Camera-type eye (tissue), 1 donor: ENCODE measurements around the gene OR14I1. TPM values are rescaled to one million over a fixed set of nuclear protein-coding genes. Genes with fewer than 3 reads are reported as not detected.

Experiments
- total RNA-seq: library from RNA; depleted of rRNA; stranded (reverse); fragments of >200 nt; gene quantifications from one replicate; pipeline ENCODE4 v1.2.3, GENCODE V29; 2014

Gene OR14I1
- not detected for total RNA-seq

DNA sequence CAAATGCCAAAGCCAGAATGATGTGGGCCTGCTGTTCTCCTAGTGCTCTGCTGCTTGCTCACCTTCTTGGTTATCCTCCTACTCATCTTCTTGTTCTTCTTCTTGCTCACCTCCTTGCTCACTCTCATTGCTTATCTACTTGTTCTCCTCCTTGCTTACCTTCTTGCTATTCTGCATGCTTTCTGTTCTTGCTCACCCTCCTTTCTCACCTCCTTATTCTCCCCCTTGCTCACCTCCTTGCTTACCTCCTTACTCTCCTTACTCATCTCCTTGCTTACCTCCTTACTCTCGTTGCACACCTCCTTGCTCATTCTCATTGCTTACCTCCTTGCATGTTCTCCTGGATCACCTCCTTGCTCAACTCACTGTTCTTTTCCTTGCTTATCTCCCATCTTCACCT lies at the start of gene OR14I1:
Gene OR14I1 (minus strand): TSS at position 53 of the 400 bp plus-strand sequence.

DNA sequence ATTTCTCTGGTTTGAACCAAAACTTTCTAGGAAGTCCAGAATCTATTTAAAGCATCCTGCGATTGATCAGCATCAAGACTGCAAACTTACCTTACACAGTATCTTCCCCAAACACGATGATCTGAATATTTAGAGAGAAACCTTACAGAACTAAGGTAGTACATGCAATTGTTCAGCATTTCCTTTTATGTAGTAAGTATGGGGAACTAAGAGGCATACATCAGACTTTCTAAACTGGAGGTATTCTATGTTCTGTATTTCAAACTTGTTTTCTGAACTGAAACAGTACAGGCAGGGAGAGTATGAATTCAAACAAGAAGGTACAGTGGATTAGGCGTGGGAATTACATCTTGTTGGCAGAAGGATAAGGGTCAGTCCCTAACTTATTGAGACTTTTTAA lies 47.2 kb downstream of the OR14I1 start, which contains the start of gene OR2T27:
Gene OR2T27 (minus strand): TSS at position 175 of the 400 bp plus-strand sequence. CDS start 4,644 bp downstream, outside the sequence.

Other genes with a start within 250 kb of the OR14I1 start
- gene OR2T3, start 229.4 kb downstream of the OR14I1 start, total RNA-seq, result not detected
- gene OR2T5, start 214.2 kb downstream of the OR14I1 start, total RNA-seq, result not detected
- gene OR2G6, start 194.7 kb downstream of the OR14I1 start, total RNA-seq, result not detected
- not detected for gene OR2T29, start 140.0 kb downstream of the OR14I1 start, total RNA-seq
- gene OR2T34, start 128.0 kb downstream of the OR14I1 start, total RNA-seq, result not detected
- not detected for gene OR2T10, start 105.1 kb downstream of the OR14I1 start, total RNA-seq
- not detected for gene OR2T11, start 67.7 kb downstream of the OR14I1 start, total RNA-seq
- not detected for gene OR2T35, start 57.5 kb downstream of the OR14I1 start, total RNA-seq
- gene OR2T27, start 47.2 kb downstream of the OR14I1 start, total RNA-seq, result not detected
- gene LYPD8, start 53.0 kb upstream of the OR14I1 start, total RNA-seq, result not detected
- 21.8 TPM for gene SH3BP5L, start 123.1 kb upstream of the OR14I1 start, total RNA-seq
- 30.7 TPM for gene ZNF672, start 135.5 kb upstream of the OR14I1 start, total RNA-seq
- 47.0 TPM for gene ZNF692, start 156.3 kb upstream of the OR14I1 start, total RNA-seq
- 12.4 TPM for gene PGBD2, start 203.5 kb upstream of the OR14I1 start, total RNA-seq